Measurements from ENCODE around the gene PTCHD4.

- TF ChIP-seq EZH2 (IDR thresholded peaks at IDR 0.05; ENCODE audit: insufficient read depth, poor library complexity, severe bottlenecking) (no peak), EZH2phosphoT487 (IDR thresholded peaks at IDR 0.05; ENCODE audit: insufficient read depth, low read depth) (no peak)
Measured at GRCh38 chr6:48111575-48111974, 578 bp upstream of the PTCHD4 start.

All from GM23248 (cell line).